HL-60 (cell line): ENCODE data around the gene GTF2IRD1.

Experiments
- CTCF ChIP-seq: IDR thresholded peaks from one replicate; pipeline ENCODE4 v1.5.1; 2011; ENCODE audit warnings: low read length, control low read depth, inconsistent platforms; ENCODE audit not compliant: insufficient read depth
- POLR2AphosphoS5 ChIP-seq: IDR thresholded peaks from 2 replicates; pipeline ENCODE4 v1.6.1; 2012; ENCODE audit warnings: low read depth
- REST ChIP-seq: IDR thresholded peaks from 2 replicates; pipeline ENCODE4 v1.6.1; 2012; ENCODE audit warnings: low read depth; ENCODE audit not compliant: insufficient replicate concordance

DNA sequence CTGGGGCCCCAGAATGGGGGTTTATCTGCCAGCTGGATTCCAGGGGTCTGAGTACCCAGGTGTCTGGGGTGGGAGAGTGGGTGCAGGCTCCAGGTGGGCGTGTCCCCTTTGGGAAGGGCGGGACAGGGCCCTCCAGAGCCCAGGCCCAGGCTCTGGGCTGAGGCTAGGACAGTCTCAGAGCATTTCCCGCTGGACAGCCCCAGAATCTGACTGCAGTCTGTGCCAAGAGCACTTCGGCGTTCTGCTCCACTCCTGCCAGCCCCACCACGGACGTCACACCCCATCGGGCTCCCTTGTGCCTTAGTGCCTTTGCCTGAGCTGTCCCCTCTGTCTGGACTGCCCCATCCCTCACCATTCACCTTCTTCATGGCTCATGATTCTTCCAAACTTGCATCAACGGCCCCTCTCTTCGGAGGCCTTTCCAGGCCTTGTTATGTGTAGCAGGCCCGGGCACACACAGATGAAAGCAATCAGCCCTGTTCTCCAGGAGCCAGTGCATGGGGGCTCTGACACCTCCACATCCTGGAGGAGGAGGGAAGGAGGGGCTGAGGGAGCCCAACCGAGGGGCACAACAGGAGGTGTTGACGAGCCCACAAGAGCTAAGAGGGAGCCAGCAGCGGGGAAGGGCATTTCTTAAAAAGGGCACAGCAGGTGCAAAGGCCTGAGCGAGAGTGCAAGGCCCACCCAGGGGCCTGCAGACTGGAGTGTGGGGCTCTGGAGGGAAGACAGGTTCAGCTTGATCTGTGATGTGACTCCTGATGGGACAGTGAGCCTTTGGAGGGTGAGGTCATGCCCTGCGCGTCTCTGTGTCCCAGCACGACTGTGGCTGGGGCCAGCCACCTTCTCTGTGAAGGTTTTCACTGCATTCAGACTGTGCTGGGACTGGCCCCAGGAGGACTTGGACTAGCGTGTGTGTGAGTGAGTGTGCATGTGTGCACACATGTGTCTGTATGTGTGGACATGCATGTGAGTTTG is 41.7 kb downstream of the GTF2IRD1 start:
- TF ChIP-seq CTCF (no peak), POLR2AphosphoS5 (no peak), REST (no peak)
